Stimulated activated memory B cell treated with anti-CD40 and anti-IgM and Interleukin-4, amounts not matched to agents 10 μg/mL and 1 μg/mL and 100 μg/mL, for 72 hours (primary cell): Measurements from ENCODE around the gene YPEL3.
"Not testable (repeated sequence)": the region's sequence is repeated elsewhere in the genome, so short reads cannot be mapped to it uniquely, and the experiment has no call there.

ENCODE experiments used
- ATAC-seq: fragments of 150-1000 bp; cut with Tn5 transposase; 2 replicates; pipeline ENCODE4 v1.10.0; 2021
- H3K27ac Mint-ChIP-seq: one replicate; pipeline ENCODE4 v1.8.0; 2022; ENCODE audit warnings: mild to moderate bottlenecking, mixed read lengths
- H3K27me3 Mint-ChIP-seq: one replicate; pipeline ENCODE4 v1.8.0; 2022; ENCODE audit warnings: mixed read lengths
- H3K36me3 Mint-ChIP-seq: one replicate; pipeline ENCODE4 v1.8.0; 2022; ENCODE audit warnings: mixed read lengths
- H3K4me1 Mint-ChIP-seq: one replicate; pipeline ENCODE4 v1.8.0; 2022; ENCODE audit warnings: mixed read lengths
- H3K4me3 Mint-ChIP-seq: one replicate; pipeline ENCODE4 v1.8.0; 2022; ENCODE audit warnings: mild to moderate bottlenecking, moderate library complexity, mixed read lengths
- H3K9me3 Mint-ChIP-seq: one replicate; pipeline ENCODE4 v1.8.0; 2022; ENCODE audit warnings: mixed read lengths

The YPEL3 gene

DNA sequence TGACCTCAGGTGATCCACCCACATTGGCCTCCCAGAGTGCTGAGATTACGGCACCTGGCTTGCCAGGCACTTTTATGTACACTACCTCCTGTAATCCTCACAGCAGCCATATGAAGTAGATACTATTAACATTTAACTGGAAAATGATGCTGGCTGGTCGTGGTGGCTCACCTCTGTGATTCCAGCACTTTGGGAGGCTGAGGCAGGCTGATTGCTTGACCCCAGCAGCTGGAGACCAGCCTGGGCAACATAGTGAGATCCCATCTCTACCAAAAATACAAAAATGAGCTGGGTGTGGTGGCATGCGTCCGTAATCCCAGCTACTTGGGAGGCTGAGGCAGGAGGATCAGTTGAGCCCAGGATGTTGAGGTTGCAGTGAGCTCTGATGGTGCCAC lies 29.0 kb upstream of the YPEL3 start:
- ATAC-seq, result no peak
- no peak overlapping the region for H3K27ac Mint-ChIP-seq
- no peaks in the 10 kb centered on the region for H3K27me3 Mint-ChIP-seq
- no peaks in the 10 kb centered on the region for H3K9me3 Mint-ChIP-seq
- H3K4me1 Mint-ChIP-seq, result peaks cover 36% of the 10 kb centered on the region
- H3K36me3 Mint-ChIP-seq, result no peaks in the 10 kb centered on the region
- no peak overlapping the region for H3K4me3 Mint-ChIP-seq

DNA sequence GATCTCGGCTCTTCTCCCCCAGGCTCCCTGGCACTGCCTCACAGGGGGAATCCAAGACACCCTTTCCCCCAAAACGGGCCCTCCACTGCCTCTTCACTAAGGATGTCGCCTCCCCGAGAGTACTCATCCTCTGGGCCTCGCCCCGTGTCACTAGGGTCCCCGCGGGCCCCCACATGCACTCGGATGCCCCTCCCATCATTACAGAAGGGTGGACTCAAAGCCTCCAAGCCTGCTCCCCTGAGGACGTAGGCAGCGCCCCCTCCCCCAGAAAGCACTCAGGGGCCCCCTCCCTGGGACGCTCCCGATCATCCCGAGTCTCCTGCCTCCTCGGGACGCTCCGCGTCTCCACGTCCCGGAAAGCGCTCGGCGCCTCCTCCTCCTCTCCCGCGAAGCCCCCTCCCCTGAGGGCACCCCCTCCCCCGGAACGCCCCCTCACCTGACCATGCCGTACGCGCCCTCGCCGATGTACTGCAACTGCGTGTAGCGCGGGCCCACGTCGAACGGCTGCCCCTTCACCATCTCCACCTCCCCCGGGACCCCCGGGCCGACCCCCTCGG lies 26.7 kb upstream of the YPEL3 start:
- ATAC-seq, result peak; percentile 28
- Mint-ChIP-seq H3K27ac (peak overlapping the region; percentile 90), H3K4me3 (peak overlapping the region; percentile 90), H3K36me3 (peaks cover 7% of the 10 kb centered on the region), H3K4me1 (peaks cover 38% of the 10 kb centered on the region), H3K27me3 (no peaks in the 10 kb centered on the region), H3K9me3 (no peaks in the 10 kb centered on the region)

DNA sequence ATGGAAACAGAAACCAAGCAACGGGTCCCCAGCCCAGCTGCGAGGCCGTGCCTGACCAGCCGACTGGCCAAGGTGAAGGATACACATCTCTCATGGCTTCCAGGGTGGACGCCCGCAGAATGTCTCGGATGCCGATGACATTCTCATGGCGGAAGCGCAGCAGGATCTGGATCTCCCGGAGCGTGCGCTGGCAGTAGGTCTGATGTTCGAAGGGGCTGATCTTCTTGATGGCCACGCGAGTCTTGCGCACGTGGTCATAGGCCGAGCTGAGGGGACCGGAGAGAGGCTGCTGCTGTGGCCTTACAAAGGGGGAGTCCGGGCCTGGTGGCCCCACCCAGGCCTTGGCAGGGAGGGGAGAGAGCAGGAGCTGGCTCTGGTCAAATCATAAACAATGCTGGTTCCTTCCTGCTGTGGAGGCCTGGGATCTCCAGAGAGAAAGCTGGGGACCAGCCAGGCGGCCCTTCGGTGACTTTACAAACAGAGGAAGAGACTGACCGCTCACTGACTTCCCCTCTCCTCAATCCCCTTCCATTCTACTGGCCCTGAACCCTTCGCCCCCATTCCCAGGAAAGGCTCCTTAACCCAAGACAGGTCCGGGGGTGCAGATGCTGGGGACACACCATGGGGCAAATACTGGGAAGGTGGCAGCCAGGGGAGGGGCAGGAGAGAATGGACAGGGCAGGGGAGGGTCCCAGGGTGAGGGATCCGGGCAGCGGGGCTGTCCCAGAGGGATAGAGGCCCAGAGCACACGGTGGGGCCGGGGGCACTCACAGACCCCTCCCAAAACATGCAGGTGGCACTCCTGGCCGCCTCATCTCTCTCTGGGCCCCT lies 25.9 kb upstream of the YPEL3 start:
- ATAC-seq, result no peak
- H3K4me3 Mint-ChIP-seq, result peak overlapping the region; percentile 90
- no peaks in the 10 kb centered on the region for H3K9me3 Mint-ChIP-seq
- H3K27ac Mint-ChIP-seq, result peak overlapping the region; percentile 90
- H3K27me3 Mint-ChIP-seq, result no peaks in the 10 kb centered on the region
- H3K36me3 Mint-ChIP-seq, result peaks cover 7% of the 10 kb centered on the region
- H3K4me1 Mint-ChIP-seq, result peaks cover 33% of the 10 kb centered on the region

DNA sequence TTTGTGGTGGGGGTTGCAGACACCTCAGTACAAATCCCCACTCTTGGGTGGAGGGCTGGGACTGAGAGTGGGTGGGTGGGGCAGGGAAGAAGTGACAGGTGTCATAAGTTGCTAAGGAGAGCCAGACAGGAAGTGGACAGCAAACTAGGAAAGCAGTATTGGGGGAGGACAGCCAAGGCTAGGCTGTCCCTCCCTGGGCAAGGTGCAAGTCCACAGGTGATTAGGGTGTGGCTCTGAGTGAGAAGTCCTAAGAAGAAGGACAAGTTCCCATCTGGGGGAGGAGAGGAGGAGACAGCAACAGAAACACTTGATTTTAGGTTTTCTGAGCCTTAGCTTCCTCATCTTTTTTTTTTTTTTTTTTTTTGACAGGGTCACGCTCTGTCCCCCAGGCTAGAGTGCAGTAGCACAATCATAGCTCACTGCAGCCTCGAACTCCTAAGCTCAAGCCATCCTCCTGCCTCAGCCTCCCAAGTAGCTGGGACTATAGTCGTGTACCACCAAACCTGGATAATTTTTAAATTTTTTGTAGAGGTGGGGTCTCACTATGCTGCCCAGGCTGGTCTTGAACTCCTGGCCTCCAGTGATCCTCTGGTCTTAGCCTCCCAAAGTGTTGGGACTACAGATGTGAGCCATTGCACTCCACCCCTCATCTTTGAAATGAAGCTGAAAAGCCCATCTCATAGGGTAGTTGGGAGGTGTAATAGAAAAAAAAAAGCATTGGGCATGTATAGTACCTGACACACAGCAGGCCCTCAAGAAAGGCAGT lies 24.5 kb upstream of the YPEL3 start:
- Mint-ChIP-seq H3K9me3 (no peaks in the 10 kb centered on the region), H3K36me3 (peaks cover 7% of the 10 kb centered on the region), H3K27me3 (no peaks in the 10 kb centered on the region), H3K4me1 (peaks cover 27% of the 10 kb centered on the region), H3K27ac (peak overlapping the region; percentile 59), H3K4me3 (no peak overlapping the region)
- no peak for ATAC-seq

DNA sequence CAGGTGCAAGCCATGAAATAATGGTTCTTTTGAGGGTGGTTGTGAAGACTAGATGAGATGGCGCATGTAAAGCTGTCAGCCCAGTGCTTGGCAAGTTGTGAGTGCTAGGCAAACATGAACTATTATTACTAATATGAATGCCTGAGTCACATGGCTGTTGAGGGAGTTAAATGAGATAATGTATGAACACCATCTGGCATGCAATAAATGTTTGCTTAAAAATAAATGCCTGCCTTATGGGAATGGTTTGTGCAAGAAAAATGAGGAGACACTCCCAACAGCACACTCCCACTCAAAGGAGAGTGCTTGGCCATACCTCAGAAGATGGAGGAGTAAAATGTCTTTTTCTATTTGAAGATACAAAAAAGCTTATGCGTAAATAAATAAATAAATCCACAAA lies 23.4 kb upstream of the YPEL3 start:
- H3K9me3 Mint-ChIP-seq, result no peaks in the 10 kb centered on the region
- H3K36me3 Mint-ChIP-seq, result peaks cover 11% of the 10 kb centered on the region
- H3K4me3 Mint-ChIP-seq, result no peak overlapping the region
- H3K27me3 Mint-ChIP-seq, result no peaks in the 10 kb centered on the region
- peaks cover 38% of the 10 kb centered on the region for H3K4me1 Mint-ChIP-seq
- H3K27ac Mint-ChIP-seq, result peak overlapping the region; percentile 59
- no peak for ATAC-seq

DNA sequence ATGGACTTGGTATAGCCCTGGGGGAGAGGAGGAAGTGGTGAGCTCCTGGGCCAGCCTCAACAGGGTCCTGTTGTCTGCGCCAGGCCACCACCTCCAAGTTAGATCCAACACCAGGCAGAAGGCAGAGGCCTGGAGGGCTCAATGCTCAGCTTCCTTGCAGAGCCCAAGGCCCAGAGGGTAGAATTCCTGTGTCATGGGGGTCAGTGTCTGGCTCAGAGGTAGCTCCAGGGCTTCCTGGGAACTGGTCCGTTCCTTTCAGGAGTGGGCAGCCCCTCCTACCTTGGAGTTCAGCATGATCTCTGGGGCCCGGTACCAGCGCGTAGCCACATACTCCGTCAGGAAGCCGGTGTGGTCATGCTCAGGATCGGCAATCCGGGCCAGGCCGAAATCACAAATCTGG lies 21.8 kb upstream of the YPEL3 start:
- Mint-ChIP-seq H3K4me3 (no peak overlapping the region), H3K9me3 (no peaks in the 10 kb centered on the region), H3K36me3 (peaks cover 20% of the 10 kb centered on the region), H3K27me3 (no peaks in the 10 kb centered on the region), H3K27ac (no peak overlapping the region), H3K4me1 (peaks cover 46% of the 10 kb centered on the region)
- no peak for ATAC-seq

DNA sequence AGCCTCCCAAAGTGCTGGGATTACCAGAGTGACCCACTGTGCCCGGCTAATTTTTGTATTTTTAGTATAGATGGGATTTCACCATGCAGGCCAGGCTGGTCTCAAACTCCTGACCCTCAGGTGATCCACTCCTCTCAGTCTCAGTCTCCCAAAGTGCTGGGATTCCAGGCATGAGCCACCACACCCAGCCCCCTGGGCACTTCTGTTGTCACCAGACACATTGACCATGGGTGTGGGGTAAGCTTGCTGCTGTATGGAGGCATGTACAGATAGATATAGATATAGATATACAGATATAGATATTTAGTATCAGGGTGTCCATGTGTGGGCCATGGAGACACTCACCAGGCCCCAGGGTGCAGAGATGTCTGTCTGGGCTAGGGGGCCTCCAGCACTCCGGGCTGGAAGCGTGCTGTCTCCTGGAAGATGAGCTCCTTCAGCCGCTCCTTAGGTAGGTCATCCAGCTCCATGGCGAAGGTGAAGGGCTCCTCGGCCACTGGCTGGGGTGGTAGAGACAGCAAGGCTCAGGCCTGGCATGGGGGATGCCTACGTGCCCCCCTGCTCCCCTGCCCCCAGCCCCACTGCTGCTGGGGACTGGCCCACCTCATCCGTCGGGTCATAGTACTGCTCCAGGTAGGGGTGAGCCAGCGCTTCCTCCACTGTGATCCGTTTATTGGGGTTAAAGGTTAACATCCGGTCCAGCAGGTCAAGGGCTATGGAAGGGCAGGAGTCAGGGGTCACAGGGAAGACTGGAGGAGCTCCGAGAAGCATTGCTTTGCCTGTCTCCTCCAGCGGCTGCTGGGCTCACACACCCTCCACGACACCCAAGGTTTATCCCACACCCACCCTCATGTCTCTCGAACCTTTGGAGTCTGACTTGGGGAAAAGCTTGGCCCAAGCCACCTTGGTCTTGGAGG lies 20.5 kb upstream of the YPEL3 start:
- peaks cover 34% of the 10 kb centered on the region for H3K4me1 Mint-ChIP-seq
- H3K36me3 Mint-ChIP-seq, result peaks cover 28% of the 10 kb centered on the region
- no peak overlapping the region for H3K27ac Mint-ChIP-seq
- H3K27me3 Mint-ChIP-seq, result no peaks in the 10 kb centered on the region
- H3K9me3 Mint-ChIP-seq, result no peaks in the 10 kb centered on the region
- no peak overlapping the region for H3K4me3 Mint-ChIP-seq
- no peak for ATAC-seq

DNA sequence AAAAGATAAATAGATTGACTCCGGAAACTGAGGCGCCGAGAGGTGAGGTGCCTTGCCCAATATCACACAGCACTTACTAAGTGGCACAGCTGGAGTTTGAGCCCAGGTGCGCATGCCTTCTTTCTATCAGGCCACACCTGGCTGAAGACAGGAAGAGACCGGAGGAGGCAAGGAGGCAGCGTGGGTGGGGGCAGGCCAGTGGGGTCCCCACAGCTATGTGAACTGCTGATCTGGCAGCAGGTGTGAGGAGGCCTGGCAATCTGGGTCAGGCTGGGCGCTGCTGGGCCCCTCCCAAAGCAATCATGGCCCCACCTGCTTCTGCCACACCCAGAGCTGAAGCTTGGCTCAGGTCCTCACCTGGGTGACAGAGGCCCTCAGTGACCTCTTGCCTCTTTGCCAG lies 19.2 kb upstream of the YPEL3 start:
- no peak overlapping the region for H3K4me3 Mint-ChIP-seq
- no peaks in the 10 kb centered on the region for H3K9me3 Mint-ChIP-seq
- peaks cover 38% of the 10 kb centered on the region for H3K36me3 Mint-ChIP-seq
- no peaks in the 10 kb centered on the region for H3K27me3 Mint-ChIP-seq
- ATAC-seq, result peak; percentile 63
- H3K27ac Mint-ChIP-seq, result peak overlapping the region; percentile 41
- H3K4me1 Mint-ChIP-seq, result peaks cover 25% of the 10 kb centered on the region

DNA sequence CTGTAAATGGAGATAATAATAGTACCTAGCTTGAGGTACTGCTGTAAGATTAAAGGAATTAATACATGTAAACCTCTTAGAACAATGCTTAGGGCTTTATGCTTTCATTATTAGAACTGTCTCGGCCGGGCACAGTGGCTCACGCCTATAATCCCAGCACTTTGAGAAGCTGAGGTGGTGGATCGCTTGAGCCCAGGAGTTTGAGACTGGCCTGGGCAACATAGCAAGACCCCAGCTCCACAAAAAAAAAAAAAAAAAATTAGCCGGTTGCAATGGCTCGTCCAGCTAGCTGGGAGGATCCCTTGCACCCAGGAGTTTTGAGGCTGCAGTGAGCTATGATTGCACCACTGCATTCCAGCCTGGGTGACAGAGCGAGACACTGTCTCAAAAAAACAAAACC lies 18.8 kb upstream of the YPEL3 start:
- H3K4me3 Mint-ChIP-seq, H3K9me3 Mint-ChIP-seq, ATAC-seq, H3K27me3 Mint-ChIP-seq: not testable (repeated sequence)
- Mint-ChIP-seq H3K27ac (peak overlapping the region; percentile 41), H3K4me1 (peaks cover 21% of the 10 kb centered on the region), H3K36me3 (peaks cover 38% of the 10 kb centered on the region)

DNA sequence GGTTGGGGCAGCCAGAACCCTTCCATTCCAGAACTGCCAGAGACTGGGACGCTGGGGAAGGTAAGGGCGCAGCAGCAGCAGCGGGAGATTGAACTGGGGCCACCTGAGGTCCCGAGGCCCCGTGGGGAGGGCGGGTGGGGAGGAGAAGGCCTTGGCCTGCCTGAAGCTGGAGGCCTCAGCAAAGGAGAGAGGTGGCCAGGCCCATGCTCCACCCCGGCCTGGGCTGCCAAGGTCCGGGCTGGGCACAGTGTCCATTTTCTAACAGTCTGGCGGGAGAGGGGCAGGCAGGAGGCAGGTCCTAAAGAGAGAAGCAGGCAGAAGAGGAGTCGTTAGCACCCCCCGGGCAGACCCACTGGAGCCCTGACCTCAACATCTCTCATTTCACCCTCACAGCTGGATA lies 18.4 kb upstream of the YPEL3 start:
- H3K27me3 Mint-ChIP-seq, result no peaks in the 10 kb centered on the region
- H3K4me1 Mint-ChIP-seq, result peaks cover 20% of the 10 kb centered on the region
- ATAC-seq, result no peak
- H3K36me3 Mint-ChIP-seq, result peaks cover 36% of the 10 kb centered on the region
- H3K9me3 Mint-ChIP-seq, result no peaks in the 10 kb centered on the region
- peak overlapping the region; percentile 41 for H3K27ac Mint-ChIP-seq
- no peak overlapping the region for H3K4me3 Mint-ChIP-seq

DNA sequence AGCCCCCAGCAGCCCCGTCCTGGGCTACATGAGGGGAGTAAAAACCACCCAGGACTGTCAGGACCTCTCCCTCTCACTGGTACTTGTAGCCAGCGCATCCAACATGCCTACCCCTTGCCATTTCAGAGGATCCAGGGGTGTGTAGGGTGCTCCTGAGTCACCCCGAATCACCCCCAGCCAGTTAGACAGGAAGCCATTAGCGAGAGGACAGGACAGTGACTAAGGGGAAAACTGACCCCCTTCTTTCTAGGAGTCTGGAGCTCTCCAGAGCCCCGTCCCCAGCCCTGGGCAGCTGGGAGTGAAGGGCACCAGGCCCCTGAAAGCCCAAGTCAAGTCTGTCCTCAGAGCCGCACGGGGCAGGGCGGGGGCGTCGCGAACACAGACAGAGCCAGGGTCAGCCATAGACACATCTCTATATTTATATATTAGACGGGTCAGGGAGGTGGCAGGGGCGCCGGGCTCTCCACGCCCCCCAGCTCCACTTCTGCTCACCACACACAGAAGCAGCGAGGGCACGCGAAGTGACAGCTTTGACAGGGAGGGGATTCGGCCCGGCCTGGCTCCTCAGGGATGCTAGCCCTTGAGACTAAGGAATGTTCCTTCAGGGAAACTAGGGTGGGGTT lies 17.8 kb upstream of the YPEL3 start:
- H3K4me1 Mint-ChIP-seq, result peaks cover 20% of the 10 kb centered on the region
- peaks cover 31% of the 10 kb centered on the region for H3K36me3 Mint-ChIP-seq
- ATAC-seq, result no peak
- H3K27me3 Mint-ChIP-seq, result no peaks in the 10 kb centered on the region
- H3K9me3 Mint-ChIP-seq, result no peaks in the 10 kb centered on the region
- peak overlapping the region; percentile 41 for H3K27ac Mint-ChIP-seq
- no peak overlapping the region for H3K4me3 Mint-ChIP-seq

DNA sequence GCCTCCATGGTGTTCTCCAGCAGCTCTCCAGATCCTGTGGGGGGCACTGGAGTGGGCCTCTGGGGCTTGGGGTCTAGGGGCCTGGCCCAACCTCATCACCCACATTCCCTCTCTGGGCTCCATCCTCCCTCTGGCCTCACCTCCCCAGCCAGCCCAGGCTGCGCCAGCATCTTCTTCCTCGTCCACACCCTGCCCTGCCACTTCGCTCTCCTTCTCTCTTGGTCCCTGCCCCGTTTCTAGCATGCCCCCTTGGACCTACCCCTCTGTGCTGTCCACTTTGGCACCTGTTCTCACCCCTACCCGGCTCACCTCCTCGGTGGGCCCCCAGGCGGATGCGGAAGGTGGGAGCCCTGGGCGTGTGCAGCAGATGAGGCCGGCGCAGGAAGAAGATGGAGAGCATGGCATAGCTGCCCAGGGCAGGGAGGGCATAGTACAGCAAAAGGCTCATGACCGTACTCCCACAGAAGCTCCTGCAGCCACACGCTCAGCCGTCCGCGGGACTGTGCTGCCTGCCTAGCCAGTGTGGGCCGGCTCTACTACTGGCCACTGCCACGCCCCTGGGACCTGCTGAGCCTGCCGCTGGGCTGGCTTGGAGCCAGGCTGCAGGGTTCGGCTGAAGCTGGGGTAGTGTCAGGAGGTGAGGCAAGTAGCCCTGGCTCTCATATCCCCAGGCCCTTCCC lies 17.2 kb upstream of the YPEL3 start, which contains the start of gene GDPD3:
GDPD3 (minus strand) TSS at position 507 of the 680 bp plus-strand sequence; CDS start at position 448, 59 bp downstream.
- Mint-ChIP-seq H3K27me3 (no peaks in the 10 kb centered on the region), H3K36me3 (peaks cover 33% of the 10 kb centered on the region), H3K27ac (peak within 1 kb of the TSS; percentile 41), H3K4me1 (peaks cover 20% of the 10 kb centered on the region), H3K4me3 (no peak within 1 kb of the TSS), H3K9me3 (no peaks in the 10 kb centered on the region)
- ATAC-seq, result no peak

DNA sequence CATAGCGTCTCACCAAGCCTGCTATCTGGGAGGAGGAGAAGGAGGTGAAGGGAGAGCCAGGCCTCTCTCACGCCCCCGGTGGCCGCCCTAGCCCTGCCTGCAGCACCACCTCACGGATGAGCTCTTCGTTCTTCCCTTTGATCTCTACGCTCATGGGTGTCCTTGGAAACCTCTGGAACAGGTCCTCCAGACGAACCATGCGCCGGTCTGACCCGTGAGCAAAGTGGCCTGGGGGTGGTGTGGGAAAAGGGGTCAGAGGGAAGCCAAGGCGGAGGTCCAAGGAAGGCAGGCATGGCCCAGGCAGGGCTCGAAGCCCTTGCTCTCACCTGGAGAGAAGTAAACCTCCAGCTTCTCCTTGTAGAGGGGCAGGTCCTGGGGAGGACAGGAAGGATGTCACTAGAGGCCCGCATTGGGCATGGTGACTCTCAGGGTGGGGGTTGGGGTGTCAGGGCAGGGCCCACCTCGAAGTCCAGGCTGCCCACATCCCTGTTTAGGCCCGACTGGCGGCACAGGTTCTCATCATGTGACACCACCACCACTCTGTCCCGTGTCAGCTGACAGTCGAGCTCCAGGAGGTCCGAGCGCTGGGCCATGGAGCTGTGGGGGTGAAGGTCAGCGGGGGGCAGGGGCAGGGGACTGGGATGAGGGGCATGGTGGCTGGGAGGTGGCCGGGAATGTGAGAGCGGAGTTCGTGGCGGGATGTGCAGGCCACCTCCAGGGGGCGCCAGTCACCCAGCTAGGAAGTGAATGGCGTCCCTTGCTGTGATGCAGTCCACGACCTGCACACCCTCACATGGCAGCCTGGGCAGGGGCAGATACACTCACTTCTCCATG lies 16.4 kb upstream of the YPEL3 start:
- Mint-ChIP-seq H3K4me3 (no peak overlapping the region), H3K9me3 (no peaks in the 10 kb centered on the region), H3K27ac (no peak overlapping the region), H3K27me3 (no peaks in the 10 kb centered on the region), H3K36me3 (peaks cover 40% of the 10 kb centered on the region), H3K4me1 (peaks cover 20% of the 10 kb centered on the region)
- peak; percentile 44 for ATAC-seq
